Ovary (tissue), 9 donors: ENCODE data around the gene TRIM59. TPM values are rescaled to one million over a fixed set of nuclear protein-coding genes. Genes with fewer than 3 reads are reported as not detected.

ENCODE experiments used
- DNase-seq, 5 donors: peaks; one replicate each; pipeline ENCODE4 v3.0.0-alpha.2; 2019 to 2020
- H3K27ac ChIP-seq, 2 donors: fragments of 200-600 bp; one replicate each; pipeline versions ENCODE4 v1.5.1 to v1.8.0; 2019 to 2022
- H3K27me3 ChIP-seq: fragments of 200-600 bp; one replicate; pipeline ENCODE4 v1.8.0; 2022
- H3K36me3 ChIP-seq: fragments of 200-600 bp; sonication (generic); one replicate; pipeline ENCODE4 v1.5.1; 2019
- H3K4me1 ChIP-seq: one replicate; pipeline ENCODE4 v1.8.1; 2013; ENCODE audit warnings: mild to moderate bottlenecking, moderate library complexity; ENCODE audit not compliant: insufficient read depth
- H3K4me3 ChIP-seq: fragments of 200-600 bp; sonication (generic); one replicate; pipeline ENCODE4 v1.5.1; 2017
- H3K9me3 ChIP-seq, 2 donors: fragments of 200-600 bp in 1 of 2; sonication (generic) in 1 of 2; one replicate each; pipeline versions ENCODE4 v1.5.1 to v1.8.1; 2013 to 2019; ENCODE audit warnings: mild to moderate bottlenecking in 1 of 2, moderate library complexity in 1 of 2
- EP300 ChIP-seq: sonication (generic); formaldehyde crosslinking; IDR thresholded peaks from one replicate; pipeline ENCODE4 v1.6.1; 2017; ENCODE audit warnings: antibody characterized with exemption
- POLR2A ChIP-seq: fragments of 450-650 bp; IDR thresholded peaks from one replicate; pipeline ENCODE4 v1.6.1; 2017; ENCODE audit warnings: antibody characterized with exemption, mild to moderate bottlenecking, moderate library complexity
- WGBS, 3 donors: extraction: QIAGEN DNeasy Blood & Tissue Kit in 1 of 3; methylation state at CpG; one replicate each; pipeline versions ENCODE4 v1.1.5 to v1.1.7; 2013 to 2017; 5-methylcytosine and 5-hydroxymethylcytosine counted together
- intact Hi-C, 4 donors: fragments of 100-400 bp; cut with DNase I; formaldehyde crosslinking; loops; one replicate each; pipeline versions ENCODE4 v1.11.0 to v1.15.1; 2022 to 2023
- polyA plus RNA-seq, 2 donors: library from polyadenylated mRNA; stranded (reverse); fragments of 200-250 nt in 1 of 2; fragments of 350-450 nt in 1 of 2; fragmentation: Illumina TruSeq in 1 of 2; extraction: RNeasy Lipid Tissue Mini Kit (QIAGEN cat#74804) in 1 of 2; gene quantifications; one replicate each; pipeline ENCODE4 v1.2.3, GENCODE V29; 2013 to 2014
- total RNA-seq, 7 donors: library from RNA; depleted of rRNA in 2 of 7; stranded (reverse); fragments of >200 nt in 2 of 7; fragmentation: NEBNext Ultra II Directional in 3 of 7; extraction: Animal tissue kit (Norgen Biotek cat#: 25700) in 3 of 7; gene quantifications; one replicate each; pipeline versions ENCODE4 v1.1.0 to v1.2.4, GENCODE V29; 2016 to 2023
- TF ChIP-seq, protein P1 (sequence below), 3 donors: fragments of 450-650 bp in 2 of 3; fragments of 200-600 bp in 1 of 3; IDR thresholded peaks; one replicate each; pipeline versions ENCODE4 v1.5.1 to v1.8.0; 2016 to 2022; ENCODE audit warnings: antibody characterized with exemption in 3 of 3, mild to moderate bottlenecking in 1 of 3
- donor health status: DM: no; HTN: no; CAD: no; lungs with moderate emphysema.
- donor health status: DM: no; HTN: no; CAD: no.
- donor health status: Bipolar disorder and iron deficiency.
- donor health status: DM: yes; HTN: yes; CAD: no.
- donor health status: DM: no; HTN: no; CAD: no.
- donor health status: DM: yes; HTN: yes; CAD: no.

TRIM59 gene
- total and polyA plus RNA-seq, 9 donors = 1.4 to 4.8 (median 2.1) TPM

DNA sequence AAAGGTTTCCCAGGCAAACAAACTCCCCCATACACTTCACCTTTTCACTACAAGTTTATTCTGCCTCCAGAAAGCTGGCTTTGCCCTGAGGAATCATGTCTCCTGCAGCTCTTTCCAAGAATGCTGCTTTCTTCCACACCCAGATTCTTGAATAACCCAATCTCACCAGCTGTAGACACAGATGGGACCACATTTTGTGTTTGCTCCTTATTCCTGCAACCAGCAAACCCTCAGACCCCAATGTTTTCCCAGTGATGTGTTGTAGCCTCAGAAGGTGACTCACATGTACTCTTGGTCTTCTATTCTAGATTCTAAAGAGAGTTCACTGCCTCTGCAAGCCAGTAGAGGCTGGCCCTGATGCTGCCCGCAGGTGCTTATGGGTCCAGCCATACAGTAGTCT is 23.6 kb upstream of the TRIM59 start:
- Histone ChIP-seq H3K9me3 (peaks cover 0 to 3% of the 10 kb centered on the region in 2 donors), H3K36me3 (no peaks in the 10 kb centered on the region), H3K4me3 (no peak overlapping the region), H3K27ac (no peak overlapping the region), H3K27me3 (no peaks in the 10 kb centered on the region), H3K4me1 (no peaks in the 10 kb centered on the region)
- intact Hi-C loops = no loop called here
- 46 to 100% (median 91%) methylated on average over 1 of the region's 1 CpG for WGBS, 3 donors
- no peak for DNase-seq
- TF ChIP-seq EP300 = no peak
- TF ChIP-seq POLR2A = no peak

DNA sequence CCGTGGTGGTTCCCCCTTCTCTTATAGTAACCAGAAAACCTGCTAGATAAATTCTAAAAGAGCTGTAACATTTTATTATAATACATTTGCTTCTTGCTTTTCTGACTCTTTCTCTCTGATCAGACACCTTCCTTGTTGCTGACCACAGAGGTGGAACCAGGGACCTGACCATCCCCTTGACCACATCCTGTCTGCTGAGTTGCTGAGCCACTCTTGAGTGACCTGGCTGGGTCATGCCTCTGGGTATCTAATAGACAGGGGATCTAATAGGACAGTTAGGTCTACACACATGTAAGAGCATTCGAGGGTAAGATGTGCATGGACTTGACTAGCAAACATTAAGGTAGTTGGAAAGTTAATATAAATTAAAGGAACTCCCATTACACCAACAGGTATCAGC is 22.8 kb upstream of the TRIM59 start:
- H3K27ac ChIP-seq = no peak overlapping the region
- intact Hi-C loops = no loop called here
- TF ChIP-seq, protein P1, sequence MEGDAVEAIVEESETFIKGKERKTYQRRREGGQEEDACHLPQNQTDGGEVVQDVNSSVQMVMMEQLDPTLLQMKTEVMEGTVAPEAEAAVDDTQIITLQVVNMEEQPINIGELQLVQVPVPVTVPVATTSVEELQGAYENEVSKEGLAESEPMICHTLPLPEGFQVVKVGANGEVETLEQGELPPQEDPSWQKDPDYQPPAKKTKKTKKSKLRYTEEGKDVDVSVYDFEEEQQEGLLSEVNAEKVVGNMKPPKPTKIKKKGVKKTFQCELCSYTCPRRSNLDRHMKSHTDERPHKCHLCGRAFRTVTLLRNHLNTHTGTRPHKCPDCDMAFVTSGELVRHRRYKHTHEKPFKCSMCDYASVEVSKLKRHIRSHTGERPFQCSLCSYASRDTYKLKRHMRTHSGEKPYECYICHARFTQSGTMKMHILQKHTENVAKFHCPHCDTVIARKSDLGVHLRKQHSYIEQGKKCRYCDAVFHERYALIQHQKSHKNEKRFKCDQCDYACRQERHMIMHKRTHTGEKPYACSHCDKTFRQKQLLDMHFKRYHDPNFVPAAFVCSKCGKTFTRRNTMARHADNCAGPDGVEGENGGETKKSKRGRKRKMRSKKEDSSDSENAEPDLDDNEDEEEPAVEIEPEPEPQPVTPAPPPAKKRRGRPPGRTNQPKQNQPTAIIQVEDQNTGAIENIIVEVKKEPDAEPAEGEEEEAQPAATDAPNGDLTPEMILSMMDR (IDR thresholded peaks at IDR 0.05) = no peak
- TF ChIP-seq POLR2A (no peak), EP300 (no peak)
- 63 to 69% (median 64%) methylated on average over 2 of the region's 2 CpGs for WGBS, 3 donors
- no peak overlapping the region for H3K4me3 ChIP-seq
- no peaks in the 10 kb centered on the region for H3K4me1 ChIP-seq
- no peak for DNase-seq
- no peaks in the 10 kb centered on the region for H3K36me3 ChIP-seq
- peaks cover 0 to 3% of the 10 kb centered on the region in 2 donors for H3K9me3 ChIP-seq
- no peaks in the 10 kb centered on the region for H3K27me3 ChIP-seq

DNA sequence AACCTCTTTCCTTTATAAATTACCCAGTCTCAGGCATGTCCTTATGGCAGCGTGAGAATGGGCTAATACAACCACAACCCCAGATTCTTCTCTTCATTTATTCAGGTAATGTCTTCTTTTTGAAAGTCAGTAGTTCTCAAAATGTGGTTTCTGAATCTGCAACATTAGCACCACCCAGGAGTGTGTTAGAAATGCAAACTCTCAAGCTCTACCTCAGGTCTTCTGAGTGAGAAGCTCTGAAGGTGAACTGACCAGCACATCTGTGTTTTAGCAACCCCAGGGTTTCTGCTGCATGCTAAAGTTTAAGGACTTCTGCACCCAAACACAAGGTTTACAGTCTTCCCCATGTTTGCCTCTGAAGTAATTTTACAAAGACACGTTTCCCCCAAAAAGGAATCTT is 22.3 kb upstream of the TRIM59 start:
- H3K9me3 ChIP-seq = peaks cover 0 to 3% of the 10 kb centered on the region in 2 donors
- no peaks in the 10 kb centered on the region for H3K4me1 ChIP-seq
- TF ChIP-seq POLR2A (no peak), EP300 (no peak)
- TF ChIP-seq, protein P1 (IDR thresholded peaks at IDR 0.05) = no peak
- no peaks in the 10 kb centered on the region for H3K36me3 ChIP-seq
- WGBS, 3 donors = 63 to 84% (median 70%) methylated on average over 2 of the region's 2 CpGs
- H3K27me3 ChIP-seq = no peaks in the 10 kb centered on the region
- intact Hi-C loops = no loop called here
- H3K4me3 ChIP-seq = no peak overlapping the region
- no peak for DNase-seq
- no peak overlapping the region for H3K27ac ChIP-seq

DNA sequence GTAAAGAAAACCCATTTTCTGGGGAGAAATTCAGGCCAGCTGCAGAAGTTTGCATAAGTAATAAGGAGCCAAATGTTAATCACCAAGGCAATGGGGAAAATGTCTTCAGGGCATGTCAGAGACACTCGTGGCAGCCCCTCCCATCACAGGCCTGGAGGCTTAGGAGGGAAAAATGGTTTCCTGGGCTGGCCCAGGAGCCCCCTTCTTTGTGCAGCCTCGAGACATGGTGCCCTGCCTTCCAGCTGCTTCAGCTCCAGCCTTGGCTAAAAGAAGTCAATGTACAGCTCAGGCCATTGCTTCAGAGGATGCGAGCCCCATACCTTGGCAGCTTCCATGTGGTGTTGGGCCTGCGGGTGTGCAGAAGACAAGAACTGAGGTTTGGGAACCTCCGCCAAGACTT is 20.6 kb upstream of the TRIM59 start:
- TF ChIP-seq EP300 (no peak), POLR2A (no peak)
- TF ChIP-seq, protein P1 (IDR thresholded peaks at IDR 0.05) = no peak
- H3K4me1 ChIP-seq = no peaks in the 10 kb centered on the region
- intact Hi-C loops = no loop called here
- H3K36me3 ChIP-seq = no peaks in the 10 kb centered on the region
- H3K9me3 ChIP-seq = peaks cover 0 to 3% of the 10 kb centered on the region in 2 donors
- no peak for DNase-seq
- H3K27me3 ChIP-seq = no peaks in the 10 kb centered on the region
- no peak overlapping the region for H3K4me3 ChIP-seq
- H3K27ac ChIP-seq = no peak overlapping the region
- WGBS, 3 donors = 83 to 89% (median 83%) methylated on average over 5 of the region's 5 CpGs

DNA sequence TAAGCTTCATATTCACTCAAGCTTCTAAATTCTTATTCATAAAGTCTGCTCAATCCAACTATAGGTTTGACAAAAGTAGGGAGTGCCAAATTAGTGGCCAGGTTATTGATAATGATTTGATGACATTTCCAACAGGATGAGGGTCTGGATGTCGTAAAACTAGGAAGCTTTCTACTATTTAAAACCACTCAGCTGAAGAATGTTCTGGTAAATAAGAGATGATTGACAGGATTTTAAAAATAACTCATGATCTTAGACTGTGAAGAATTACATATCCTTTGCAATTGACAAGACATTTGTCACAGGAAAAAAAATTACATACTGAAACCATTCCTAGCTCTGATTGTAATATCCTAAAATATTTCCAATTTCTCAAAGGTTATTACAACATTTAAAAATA is 15.4 kb upstream of the TRIM59 start:
- DNase-seq = no peak
- intact Hi-C loops = no loop called here
- no peak overlapping the region for H3K4me3 ChIP-seq
- H3K27ac ChIP-seq = no peak overlapping the region
- no peaks in the 10 kb centered on the region for H3K36me3 ChIP-seq
- 39 to 83% (median 76%) methylated on average over 1 of the region's 1 CpG for WGBS, 3 donors
- H3K27me3 ChIP-seq = no peaks in the 10 kb centered on the region
- H3K4me1 ChIP-seq = no peaks in the 10 kb centered on the region
- TF ChIP-seq POLR2A (no peak), EP300 (no peak)
- TF ChIP-seq, protein P1 (IDR thresholded peaks at IDR 0.05) = no peak
- H3K9me3 ChIP-seq = no peaks in the 10 kb centered on the region
